Measurements from ENCODE around the gene NRARP.

NRARP gene

DNA sequence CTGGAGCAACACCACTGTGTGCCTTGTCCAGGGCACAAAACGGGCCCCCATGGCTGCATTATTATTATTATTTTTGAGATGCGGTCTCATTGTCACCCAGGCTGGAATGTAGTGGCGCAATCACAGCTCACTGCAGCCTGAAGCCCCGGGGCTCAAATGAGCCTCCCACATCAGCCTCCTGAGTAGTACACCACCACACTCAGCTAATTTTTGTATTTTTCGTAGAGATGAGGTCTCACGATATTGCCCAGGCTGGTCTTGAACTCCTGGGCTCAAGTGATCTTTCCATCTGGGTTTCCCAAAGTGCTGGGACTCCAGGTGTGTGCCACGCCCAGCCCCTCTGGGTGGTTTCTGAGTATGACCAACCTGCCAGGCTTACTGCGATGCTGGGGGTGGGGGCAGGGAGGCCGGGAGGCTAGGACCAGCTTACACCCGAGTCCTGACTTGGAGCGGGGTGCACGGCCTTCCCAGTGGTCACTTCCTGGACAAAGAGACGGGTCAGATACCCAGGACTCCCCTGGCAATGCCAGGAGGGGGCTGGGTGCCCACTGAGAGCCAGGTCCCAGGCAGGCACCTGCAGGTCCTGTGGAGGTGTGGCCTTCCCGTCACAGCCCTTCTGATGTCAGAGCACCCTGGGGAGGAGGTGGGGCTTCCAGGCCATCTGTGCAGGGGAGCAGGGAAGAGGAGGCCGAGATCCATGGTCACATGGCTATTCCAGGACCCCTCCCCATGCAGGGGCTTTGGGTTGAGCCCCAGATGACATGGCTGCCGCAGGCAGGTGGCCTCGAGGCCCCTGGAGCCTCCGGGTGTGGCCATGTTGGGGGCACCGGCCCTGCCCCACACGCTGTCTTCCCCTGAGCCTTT, 8.3 kb upstream of the NRARP start:
- no peaks in the 10 kb centered on the region for H3K36me3 ChIP-seq (ENCODE audit: control insufficient read depth, insufficient read depth, low read length)
- H3K27me3 ChIP-seq (replicated peaks; ENCODE audit: control insufficient read depth, insufficient read depth, low read length, poor library complexity, severe bottlenecking), result peaks cover 2% of the 10 kb centered on the region
- no peak overlapping the region for H3K4me3 ChIP-seq (ENCODE audit: insufficient read depth, low read depth, low read length, poor library complexity, severe bottlenecking)
- H3K27ac ChIP-seq (ENCODE audit: insufficient read depth, low read length, poor library complexity, severe bottlenecking), result no peak overlapping the region
- peaks cover 10% of the 10 kb centered on the region for H3K4me1 ChIP-seq (ENCODE audit: control insufficient read depth, insufficient read depth, low read length, poor library complexity, severe bottlenecking)
- no peaks in the 10 kb centered on the region for H3K9me3 ChIP-seq (ENCODE audit: control insufficient read depth, low read length)
- no peak for DNase-seq

DNA sequence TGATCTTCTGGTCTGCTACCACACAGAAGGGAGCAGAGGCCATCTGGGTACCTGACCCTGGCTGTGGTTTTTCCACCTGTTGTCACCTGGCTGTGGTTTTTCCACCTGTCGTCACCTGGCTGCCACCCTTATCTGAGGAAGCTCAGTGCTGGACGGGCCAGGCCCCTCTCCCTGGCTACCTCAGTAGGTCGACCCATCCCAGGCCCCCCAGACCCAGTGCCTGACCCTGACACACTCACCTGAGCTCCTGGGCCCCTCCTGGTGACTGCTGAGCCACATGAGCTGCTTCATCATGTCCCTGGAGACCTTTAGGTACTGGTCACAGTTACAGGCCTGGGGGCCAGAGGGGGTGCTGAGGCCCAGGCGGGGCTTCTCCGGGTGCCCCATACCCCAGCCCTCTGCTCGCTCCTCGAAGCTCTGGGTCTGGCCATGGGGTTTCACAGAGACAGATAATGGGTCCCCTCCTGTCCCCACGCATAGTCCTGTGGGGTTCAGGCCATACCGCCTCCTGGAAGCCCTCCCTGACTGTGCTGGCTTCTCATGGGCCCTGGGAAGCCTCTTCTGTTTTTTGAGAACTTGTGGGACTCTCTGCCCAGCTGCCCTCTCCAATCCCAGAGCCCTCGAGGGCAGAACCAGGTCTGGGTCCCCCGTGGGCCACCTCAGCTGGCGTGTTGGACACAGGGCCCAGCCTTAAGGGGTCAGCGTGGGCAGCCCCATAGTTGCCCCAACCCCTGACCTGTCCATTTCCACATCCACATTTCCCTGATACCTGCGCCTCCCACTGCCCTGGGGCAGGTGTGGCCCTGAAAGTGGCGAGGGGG, 7.5 kb upstream of the NRARP start:
- no peak overlapping the region for H3K27ac ChIP-seq (ENCODE audit: insufficient read depth, low read length, poor library complexity, severe bottlenecking)
- H3K9me3 ChIP-seq (ENCODE audit: control insufficient read depth, low read length), result no peaks in the 10 kb centered on the region
- no peak overlapping the region for H3K4me3 ChIP-seq (ENCODE audit: insufficient read depth, low read depth, low read length, poor library complexity, severe bottlenecking)
- H3K36me3 ChIP-seq (ENCODE audit: control insufficient read depth, insufficient read depth, low read length), result no peaks in the 10 kb centered on the region
- no peak for DNase-seq
- H3K4me1 ChIP-seq (ENCODE audit: control insufficient read depth, insufficient read depth, low read length, poor library complexity, severe bottlenecking), result peaks cover 18% of the 10 kb centered on the region
- H3K27me3 ChIP-seq (replicated peaks; ENCODE audit: control insufficient read depth, insufficient read depth, low read length, poor library complexity, severe bottlenecking), result no peaks in the 10 kb centered on the region

DNA sequence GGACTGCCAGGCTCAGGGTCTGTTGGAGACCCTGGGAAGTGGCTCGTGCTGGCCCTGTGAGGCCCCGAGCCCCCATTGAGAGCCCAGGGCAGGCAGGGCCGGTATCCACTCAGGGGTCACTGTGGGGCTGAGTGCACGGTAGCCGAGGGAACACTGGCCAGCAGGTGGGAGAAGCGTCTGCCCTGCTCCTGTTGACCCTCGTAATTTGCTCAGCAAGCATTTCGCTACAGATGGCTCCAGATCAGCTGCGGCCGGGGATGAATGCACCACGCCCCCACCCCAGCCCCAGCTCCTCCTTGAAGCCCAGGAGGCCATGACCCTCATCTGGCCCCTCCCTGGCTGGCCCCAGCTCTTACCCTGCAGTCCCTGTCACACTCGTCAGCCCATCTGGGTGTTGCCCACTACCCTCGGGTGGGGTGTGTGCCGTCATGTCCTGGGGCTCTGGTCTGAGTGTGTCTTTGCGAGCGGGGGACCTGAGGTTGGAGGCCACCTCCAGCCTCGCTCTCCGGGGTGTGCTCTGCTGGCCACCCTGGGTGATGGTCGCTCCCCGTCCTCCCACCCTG, 6.1 kb upstream of the NRARP start:
- no peak overlapping the region for H3K27ac ChIP-seq (ENCODE audit: insufficient read depth, low read length, poor library complexity, severe bottlenecking)
- H3K9me3 ChIP-seq (ENCODE audit: control insufficient read depth, low read length), result no peaks in the 10 kb centered on the region
- H3K36me3 ChIP-seq (ENCODE audit: control insufficient read depth, insufficient read depth, low read length), result no peaks in the 10 kb centered on the region
- DNase-seq, result no peak
- peaks cover 19% of the 10 kb centered on the region for H3K4me1 ChIP-seq (ENCODE audit: control insufficient read depth, insufficient read depth, low read length, poor library complexity, severe bottlenecking)
- H3K4me3 ChIP-seq (ENCODE audit: insufficient read depth, low read depth, low read length, poor library complexity, severe bottlenecking), result no peak overlapping the region
- no peaks in the 10 kb centered on the region for H3K27me3 ChIP-seq (replicated peaks; ENCODE audit: control insufficient read depth, insufficient read depth, low read length, poor library complexity, severe bottlenecking)

DNA sequence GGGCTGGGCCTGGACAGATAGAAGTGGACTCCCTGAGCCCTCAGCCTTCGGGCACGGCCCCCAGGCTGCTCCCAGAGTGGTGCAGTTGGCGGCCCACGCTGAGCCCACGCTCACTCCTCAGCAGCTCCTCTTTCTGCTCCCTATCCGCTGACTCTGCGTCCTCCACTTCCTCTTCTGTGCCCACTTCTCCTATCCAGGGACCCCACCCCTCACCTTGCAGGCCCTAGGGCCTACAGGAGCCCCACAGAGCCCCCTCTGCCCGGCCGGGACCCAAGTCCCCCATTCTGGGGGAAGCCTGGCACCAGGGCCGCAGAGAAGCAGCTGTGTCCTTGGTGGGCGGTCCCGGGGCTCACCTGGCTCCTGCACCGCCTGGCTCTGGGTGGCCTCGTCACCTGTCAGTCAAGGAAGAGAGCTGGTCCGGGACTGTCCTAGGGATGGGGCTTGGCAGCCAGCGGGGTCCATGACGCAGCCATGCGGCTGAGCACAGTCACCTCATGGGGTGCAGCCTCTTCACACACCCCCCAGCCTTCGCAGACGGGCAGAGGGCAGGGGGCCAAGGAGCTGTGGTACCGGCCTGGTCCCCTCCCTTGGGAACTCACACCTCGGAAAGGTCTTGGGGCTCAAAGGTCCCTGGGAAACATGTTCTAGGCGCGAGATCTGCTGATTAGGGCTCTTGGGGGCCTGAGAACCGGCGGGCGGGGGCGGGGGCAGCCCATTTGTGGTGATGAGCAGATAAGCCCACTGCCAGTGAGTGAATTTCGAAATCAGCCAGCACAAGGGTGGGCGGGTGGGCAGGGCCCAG, 5.4 kb upstream of the NRARP start:
- no peaks in the 10 kb centered on the region for H3K36me3 ChIP-seq (ENCODE audit: control insufficient read depth, insufficient read depth, low read length)
- peaks cover 23% of the 10 kb centered on the region for H3K4me1 ChIP-seq (ENCODE audit: control insufficient read depth, insufficient read depth, low read length, poor library complexity, severe bottlenecking)
- no peaks in the 10 kb centered on the region for H3K9me3 ChIP-seq (ENCODE audit: control insufficient read depth, low read length)
- no peak overlapping the region for H3K27ac ChIP-seq (ENCODE audit: insufficient read depth, low read length, poor library complexity, severe bottlenecking)
- H3K27me3 ChIP-seq (replicated peaks; ENCODE audit: control insufficient read depth, insufficient read depth, low read length, poor library complexity, severe bottlenecking), result no peaks in the 10 kb centered on the region
- DNase-seq, result no peak
- H3K4me3 ChIP-seq (ENCODE audit: insufficient read depth, low read depth, low read length, poor library complexity, severe bottlenecking), result no peak overlapping the region

DNA sequence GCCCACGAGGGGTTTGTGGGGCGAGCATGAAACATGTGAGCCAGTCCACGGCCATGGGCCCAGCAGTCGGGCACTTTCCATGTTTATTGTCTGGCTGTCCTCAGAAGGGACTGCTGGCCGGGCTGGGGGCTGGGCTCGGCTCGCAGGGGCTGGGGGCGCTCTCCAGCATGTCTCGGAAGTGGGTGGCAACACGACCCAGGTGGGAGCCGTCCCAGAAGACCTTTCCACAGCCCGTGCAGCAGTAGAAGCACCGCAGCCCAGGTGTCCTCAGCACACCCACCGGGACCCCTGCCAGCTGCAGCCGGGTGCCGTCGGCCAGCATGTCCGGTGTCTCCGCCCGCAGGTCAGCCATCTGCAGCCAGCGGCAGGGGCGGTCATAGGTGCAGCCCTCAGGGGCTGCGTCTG, 4.8 kb upstream of the NRARP start:
- Histone ChIP-seq H3K4me1 (ENCODE audit: control insufficient read depth, insufficient read depth, low read length, poor library complexity, severe bottlenecking) (peaks cover 24% of the 10 kb centered on the region), H3K27ac (ENCODE audit: insufficient read depth, low read length, poor library complexity, severe bottlenecking) (no peak overlapping the region), H3K4me3 (ENCODE audit: insufficient read depth, low read depth, low read length, poor library complexity, severe bottlenecking) (no peak overlapping the region), H3K36me3 (ENCODE audit: control insufficient read depth, insufficient read depth, low read length) (no peaks in the 10 kb centered on the region), H3K27me3 (replicated peaks; ENCODE audit: control insufficient read depth, insufficient read depth, low read length, poor library complexity, severe bottlenecking) (no peaks in the 10 kb centered on the region), H3K9me3 (ENCODE audit: control insufficient read depth, low read length) (no peaks in the 10 kb centered on the region)
- DNase-seq, result no peak

DNA sequence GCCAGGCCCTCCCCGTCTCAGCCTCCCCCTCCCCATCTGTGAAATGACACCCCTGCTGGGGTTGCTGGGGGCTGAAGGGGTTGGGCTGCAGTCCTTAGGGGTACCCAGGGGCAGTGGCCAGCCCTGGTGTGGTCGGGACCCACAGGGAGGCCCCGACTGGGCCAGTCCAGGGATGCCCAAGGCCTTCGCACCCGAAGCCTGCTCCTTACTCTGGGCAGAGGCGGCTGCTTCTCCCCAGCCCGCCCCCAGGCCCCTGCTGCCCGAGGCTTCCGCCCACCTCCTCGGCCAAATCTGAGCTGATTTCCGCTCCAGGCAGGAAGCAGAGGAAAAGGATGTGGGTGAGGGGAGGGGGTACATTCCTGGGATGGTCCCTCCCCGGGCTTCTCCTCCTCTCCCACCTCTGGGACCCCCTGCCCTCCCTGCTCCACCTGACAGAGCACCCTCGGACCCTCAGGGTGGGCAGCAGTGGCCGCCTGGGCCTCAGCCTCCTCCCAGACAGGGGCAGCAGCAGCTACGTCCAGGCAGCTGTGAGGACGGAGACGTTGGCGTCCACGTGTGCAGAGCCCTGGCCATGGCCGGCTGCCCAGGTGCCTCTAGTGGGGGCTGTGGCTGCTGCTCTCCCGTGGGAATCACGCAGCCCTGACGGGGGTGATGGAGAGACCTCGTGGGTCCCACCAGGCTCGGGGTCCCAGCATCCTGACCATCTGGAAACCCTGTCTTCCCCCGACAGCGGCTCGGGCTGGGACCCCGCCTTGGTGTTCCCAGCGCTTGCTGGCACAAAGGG, 4.2 kb upstream of the NRARP start:
- DNase-seq, result no peak
- H3K4me3 ChIP-seq (ENCODE audit: insufficient read depth, low read depth, low read length, poor library complexity, severe bottlenecking), result no peak overlapping the region

DNA sequence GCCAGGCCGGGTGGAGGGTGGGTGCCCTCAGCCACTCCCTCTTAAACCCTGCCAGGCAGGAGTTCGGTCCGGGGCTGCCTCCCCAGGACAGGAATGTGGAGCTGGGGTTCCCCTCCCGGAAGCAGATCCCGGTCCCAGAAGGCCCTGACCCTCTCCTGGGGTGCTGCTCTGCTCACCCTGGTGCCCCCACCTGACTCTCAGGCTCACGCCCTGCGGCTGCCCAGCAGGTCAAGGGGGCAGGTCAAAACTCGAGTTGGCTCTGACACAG, 3.7 kb upstream of the NRARP start:
- no peak overlapping the region for H3K27ac ChIP-seq (ENCODE audit: insufficient read depth, low read length, poor library complexity, severe bottlenecking)
- H3K4me1 ChIP-seq (ENCODE audit: control insufficient read depth, insufficient read depth, low read length, poor library complexity, severe bottlenecking), result peaks cover 32% of the 10 kb centered on the region
- no peak for DNase-seq
- no peak overlapping the region for H3K4me3 ChIP-seq (ENCODE audit: insufficient read depth, low read depth, low read length, poor library complexity, severe bottlenecking)
- no peaks in the 10 kb centered on the region for H3K9me3 ChIP-seq (ENCODE audit: control insufficient read depth, low read length)
- no peaks in the 10 kb centered on the region for H3K27me3 ChIP-seq (replicated peaks; ENCODE audit: control insufficient read depth, insufficient read depth, low read length, poor library complexity, severe bottlenecking)
- H3K36me3 ChIP-seq (ENCODE audit: control insufficient read depth, insufficient read depth, low read length), result no peaks in the 10 kb centered on the region

More for the DNA sequence above, 4.2 kb upstream of the NRARP start:
- Histone ChIP-seq H3K27ac (ENCODE audit: insufficient read depth, low read length, poor library complexity, severe bottlenecking) (no peak overlapping the region), H3K9me3 (ENCODE audit: control insufficient read depth, low read length) (no peaks in the 10 kb centered on the region), H3K27me3 (replicated peaks; ENCODE audit: control insufficient read depth, insufficient read depth, low read length, poor library complexity, severe bottlenecking) (no peaks in the 10 kb centered on the region), H3K36me3 (ENCODE audit: control insufficient read depth, insufficient read depth, low read length) (no peaks in the 10 kb centered on the region), H3K4me1 (ENCODE audit: control insufficient read depth, insufficient read depth, low read length, poor library complexity, severe bottlenecking) (peaks cover 29% of the 10 kb centered on the region)

DNA sequence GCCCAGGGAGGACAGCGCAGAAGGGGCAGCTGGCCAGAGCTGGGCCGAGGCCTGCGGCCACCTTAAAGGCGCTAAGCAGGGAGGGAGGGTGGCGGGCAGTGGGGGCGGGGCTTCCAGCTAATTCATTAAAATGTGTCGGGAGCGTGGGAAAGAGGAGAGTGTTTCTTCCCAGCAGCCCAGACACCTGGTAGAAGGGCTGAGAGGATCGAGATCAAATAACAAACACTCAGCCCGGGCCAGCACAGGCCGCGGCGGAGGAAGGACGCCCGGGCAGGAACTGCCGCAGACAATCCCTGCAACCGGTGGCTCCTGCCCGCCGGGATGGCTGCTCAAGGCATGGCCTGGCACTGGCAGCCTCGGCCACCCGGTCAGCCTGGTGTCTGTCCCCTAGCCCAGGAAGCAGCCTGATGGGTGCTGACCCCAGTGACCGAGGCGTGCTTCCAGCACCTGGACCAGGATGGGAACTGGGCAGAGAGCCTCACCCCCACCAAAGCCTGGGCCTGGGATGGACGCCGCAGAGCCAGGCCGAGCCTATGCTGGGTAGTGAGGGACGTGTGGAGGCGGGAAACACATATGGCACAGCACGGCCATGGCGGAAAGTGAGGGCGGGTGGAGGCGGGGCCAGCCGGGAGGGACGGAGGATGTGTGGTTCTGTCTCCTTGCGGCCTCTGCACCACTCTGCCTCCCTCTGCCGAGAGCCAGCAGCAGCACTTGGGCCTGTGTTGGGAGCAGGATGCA, 3.2 kb upstream of the NRARP start:
- peak overlapping the region; percentile 11 for H3K4me3 ChIP-seq (ENCODE audit: insufficient read depth, low read depth, low read length, poor library complexity, severe bottlenecking)
- no peaks in the 10 kb centered on the region for H3K36me3 ChIP-seq (ENCODE audit: control insufficient read depth, insufficient read depth, low read length)
- H3K9me3 ChIP-seq (ENCODE audit: control insufficient read depth, low read length), result no peaks in the 10 kb centered on the region
- H3K27me3 ChIP-seq (replicated peaks; ENCODE audit: control insufficient read depth, insufficient read depth, low read length, poor library complexity, severe bottlenecking), result no peaks in the 10 kb centered on the region
- peak; percentile 27 to 37 (median 28) for DNase-seq
- H3K4me1 ChIP-seq (ENCODE audit: control insufficient read depth, insufficient read depth, low read length, poor library complexity, severe bottlenecking), result peaks cover 37% of the 10 kb centered on the region
- no peak overlapping the region for H3K27ac ChIP-seq (ENCODE audit: insufficient read depth, low read length, poor library complexity, severe bottlenecking)
